Smooth muscle cell of the brain vasculature (primary cell): Measurements from ENCODE around the gene OR2T2.
"Not testable (repeated sequence)": the region's sequence is repeated elsewhere in the genome, so short reads cannot be mapped to it uniquely, and the experiment has no call there.

Experiments used
- DNase-seq: peaks from one replicate; pipeline ENCODE4 v3.0.0-alpha.2; 2012; ENCODE audit warnings: low read depth, low spot score

Gene OR2T2

GRCh38 chr1:248450466-248451145 is 5.2 kb downstream of the OR2T2 start:
- not testable (repeated sequence) for DNase-seq

- DNase-seq, result not testable (repeated sequence)
Observed at GRCh38 chr1:248453619-248454018, 8.2 kb downstream of the OR2T2 start.

- DNase-seq, result not testable (repeated sequence)
Observed at GRCh38 chr1:248455045-248455444, 9.6 kb downstream of the OR2T2 start.

- DNase-seq, result not testable (repeated sequence)
Observed at GRCh38 chr1:248456635-248457034, 11.2 kb downstream of the OR2T2 start.

- not testable (repeated sequence) for DNase-seq
Observed at GRCh38 chr1:248459117-248459516, 13.7 kb downstream of the OR2T2 start.

GRCh38 chr1:248471154-248471553 is 25.7 kb downstream of the OR2T2 start:
- no peak for DNase-seq

- DNase-seq, result not testable (repeated sequence)
Observed at GRCh38 chr1:248472111-248472510, 26.7 kb downstream of the OR2T2 start.

GRCh38 chr1:248473051-248473450 is 27.6 kb downstream of the OR2T2 start, which contains the start of gene OR2T3:
TSS of gene OR2T3 (plus strand) at chr1:248473351. CDS start at chr1:248473351, 0 bp downstream.
- DNase-seq, result not testable (repeated sequence)

- not testable (repeated sequence) for DNase-seq
Observed at GRCh38 chr1:248475660-248476059, 30.2 kb downstream of the OR2T2 start.

GRCh38 chr1:248481686-248482579 is 36.5 kb downstream of the OR2T2 start:
- DNase-seq, result not testable (repeated sequence)

GRCh38 chr1:248488289-248488688 is 42.9 kb downstream of the OR2T2 start, which contains the start of gene OR2T5:
TSS of gene OR2T5 (plus strand) at chr1:248488589. CDS start at chr1:248488589, 0 bp downstream.
- DNase-seq, result not testable (repeated sequence)

GRCh38 chr1:248496661-248497060 is 51.2 kb downstream of the OR2T2 start:
- DNase-seq, result not testable (repeated sequence)

- not testable (repeated sequence) for DNase-seq
Observed at GRCh38 chr1:248500305-248501035, 55.0 kb downstream of the OR2T2 start.
